IMR-90 (cell line): ENCODE data around the gene ERAP2. TPM values are rescaled to one million over a fixed set of nuclear protein-coding genes. Genes with fewer than 3 reads are reported as not detected.

Experiments used
- ATAC-seq: fragments of 200-7000 bp; cut with Tn5 transposase; 2 replicates; pipeline ENCODE4 v1.9.1; 2020; ENCODE audit warnings: low read depth, mild to moderate bottlenecking, moderate library complexity
- BruUV-seq: library from RNA; stranded (reverse); fragments of 400-500 nt; replicated peaks from 2 replicates; lab custom pipeline; 2021; lab: Mats Ljungman, UMichigan
- CTCF ChIA-PET: fragments of 300-600 bp; formaldehyde crosslinking; extraction: SDS; loops from one replicate; lab custom pipeline; 2021; ENCODE audit warnings: antibody characterized with exemption; lab: Yijun Ruan, JAX
- POLR2A ChIA-PET: fragments of 300-600 bp; sonication (Branson Sonifier 250); formaldehyde crosslinking; loops from one replicate; lab custom pipeline; 2022; ENCODE audit warnings: antibody characterized with exemption; ENCODE audit not compliant: unreplicated experiment; lab: Charles Lee
- DNase-seq: peaks from one replicate; pipeline ENCODE4 v3.0.0; 2013
- H2AFZ ChIP-seq: replicated peaks from 2 replicates; pipeline ENCODE3; 2013; ENCODE audit warnings: low read length, mild to moderate bottlenecking; ENCODE audit not compliant: poor library complexity
- H2AK5ac ChIP-seq: 2 replicates; pipeline ENCODE4 v1.6.1; 2013; ENCODE audit warnings: low read depth, low read length, inconsistent platforms
- H2AK9ac ChIP-seq: replicated peaks from 2 replicates; pipeline ENCODE3; 2013; ENCODE audit warnings: mild to moderate bottlenecking, low read depth, low read length, moderate library complexity; ENCODE audit not compliant: poor library complexity
- H2BK120ac ChIP-seq: 2 replicates; pipeline ENCODE4 v1.6.1; 2013; ENCODE audit warnings: low read depth, low read length, inconsistent platforms
- H2BK15ac ChIP-seq: 3 replicates; pipeline ENCODE4 v1.6.1; 2013; ENCODE audit warnings: low read depth, low read length, inconsistent platforms
- H2BK20ac ChIP-seq: 2 replicates; pipeline ENCODE4 v1.6.1; 2013; ENCODE audit warnings: low read depth, mild to moderate bottlenecking, inconsistent platforms, low read length, moderate library complexity
- H2BK5ac ChIP-seq: 2 replicates; pipeline ENCODE4 v1.6.1; 2013; ENCODE audit warnings: mild to moderate bottlenecking, low read depth, low read length, inconsistent platforms; ENCODE audit not compliant: poor library complexity, severe bottlenecking
- H3K14ac ChIP-seq: replicated peaks from 2 replicates; pipeline ENCODE4 v1.6.1; 2013; ENCODE audit warnings: low read depth, low read length, inconsistent platforms
- H3K18ac ChIP-seq: 2 replicates; pipeline ENCODE4 v1.6.1; 2013; ENCODE audit warnings: low read depth, low read length, control low read depth
- H3K23ac ChIP-seq: 2 replicates; pipeline ENCODE4 v1.6.1; 2013; ENCODE audit warnings: low read depth, low read length, inconsistent platforms
- H3K27ac ChIP-seq: 2 replicates; pipeline ENCODE4 v1.5.1; 2013; ENCODE audit warnings: mild to moderate bottlenecking, control low read depth, low read length; ENCODE audit not compliant: insufficient read depth
- H3K27me3 ChIP-seq: 2 replicates; pipeline ENCODE4 v1.6.1; 2013; ENCODE audit warnings: low read length; ENCODE audit not compliant: control insufficient read depth, insufficient read depth
- H3K36me3 ChIP-seq: 2 replicates; pipeline ENCODE4 v1.6.1; 2013; ENCODE audit warnings: low read length, mixed read lengths; ENCODE audit not compliant: control insufficient read depth, insufficient read depth
- H3K4ac ChIP-seq: 2 replicates; pipeline ENCODE4 v1.6.1; 2013; ENCODE audit warnings: low read depth, low read length, inconsistent platforms
- H3K4me1 ChIP-seq: 2 replicates; pipeline ENCODE4 v1.6.1; 2013; ENCODE audit warnings: low read length, mixed read lengths; ENCODE audit not compliant: control insufficient read depth, insufficient read depth
- H3K4me2 ChIP-seq: 2 replicates; pipeline ENCODE4 v1.6.1; 2013; ENCODE audit warnings: low read depth, mild to moderate bottlenecking, control low read depth, low read length, moderate library complexity
- H3K4me3 ChIP-seq: 2 replicates; pipeline ENCODE4 v1.5.1; 2013; ENCODE audit warnings: low read depth, mild to moderate bottlenecking, control low read depth, low read length, moderate library complexity; ENCODE audit not compliant: insufficient read depth
- H3K56ac ChIP-seq: 2 replicates; pipeline ENCODE4 v1.6.1; 2013; ENCODE audit warnings: low read length, inconsistent platforms; ENCODE audit not compliant: insufficient read depth; ENCODE audit errors: extremely low read depth
- H3K79me1 ChIP-seq, 2 experiments: 2 replicates each; pipeline ENCODE4 v1.6.1; 2013; ENCODE audit warnings: low read length in 2 of 2, inconsistent platforms in 1 of 2, low read depth in 1 of 2
- H3K9ac ChIP-seq: 2 replicates; pipeline ENCODE4 v1.6.1; 2013; ENCODE audit warnings: low read depth, low read length, control low read depth
- H3K9me1 ChIP-seq: 2 replicates; pipeline ENCODE4 v1.6.1; 2013; ENCODE audit warnings: low read length, inconsistent platforms; ENCODE audit not compliant: insufficient read depth
- H3K9me3 ChIP-seq: 2 replicates; pipeline ENCODE4 v1.6.1; 2013; ENCODE audit warnings: low read length; ENCODE audit not compliant: control insufficient read depth, insufficient read depth
- H4K20me1 ChIP-seq: 2 replicates; pipeline ENCODE4 v1.6.1; 2013; ENCODE audit warnings: low read length, inconsistent platforms; ENCODE audit not compliant: insufficient read depth
- H4K5ac ChIP-seq: 2 replicates; pipeline ENCODE4 v1.6.1; 2013; ENCODE audit warnings: mild to moderate bottlenecking, low read depth, low read length, control low read depth
- H4K8ac ChIP-seq, 2 experiments: 2 replicates each; pipeline ENCODE4 v1.6.1; 2013; ENCODE audit warnings: low read depth in 2 of 2, low read length in 2 of 2, control low read depth in 1 of 2, inconsistent platforms in 1 of 2
- H4K91ac ChIP-seq: 2 replicates; pipeline ENCODE4 v1.6.1; 2013; ENCODE audit warnings: low read depth, low read length, inconsistent platforms; ENCODE audit not compliant: insufficient read depth
- BHLHE40 ChIP-seq: fragments of 150-350 bp; IDR thresholded peaks from 2 replicates; pipeline ENCODE4 v1.6.1; 2016; ENCODE audit warnings: mild to moderate bottlenecking, low read depth, low read length
- CEBPB ChIP-seq: IDR thresholded peaks from 2 replicates; pipeline ENCODE4 v1.6.1; 2012; ENCODE audit warnings: low read depth, low read length, improper control_type of control experiment
- CHD1 ChIP-seq: IDR thresholded peaks from 2 replicates; pipeline ENCODE4 v1.6.1; 2012; ENCODE audit warnings: low read depth, low read length, improper control_type of control experiment
- CTCF ChIP-seq: conservative IDR thresholded peaks from 2 replicates; pipeline ENCODE4 v1.5.1; 2012; ENCODE audit warnings: mild to moderate bottlenecking, low read depth, low read length, improper control_type of control experiment
- ELK1 ChIP-seq: fragments of 150-350 bp; IDR thresholded peaks from 2 replicates; pipeline ENCODE4 v1.6.1; 2016; ENCODE audit warnings: low read depth, mild to moderate bottlenecking, low read length, moderate library complexity, borderline replicate concordance
- FOS ChIP-seq: fragments of 150-350 bp; IDR thresholded peaks from 2 replicates; pipeline ENCODE4 v1.6.1; 2016; ENCODE audit warnings: low read depth, low read length
- MAFK ChIP-seq: IDR thresholded peaks from 2 replicates; pipeline ENCODE4 v1.6.1; 2012; ENCODE audit warnings: low read depth, low read length, improper control_type of control experiment
- MAZ ChIP-seq: IDR thresholded peaks from 2 replicates; pipeline ENCODE4 v1.6.1; 2012; ENCODE audit warnings: low read depth, mild to moderate bottlenecking, low read length, improper control_type of control experiment, moderate library complexity, borderline replicate concordance
- MXI1 ChIP-seq: IDR thresholded peaks from 2 replicates; pipeline ENCODE4 v1.6.1; 2012; ENCODE audit warnings: low read depth, mild to moderate bottlenecking, low read length, moderate library complexity, borderline replicate concordance
- NFE2L2 ChIP-seq: fragments of 150-350 bp; IDR thresholded peaks from 2 replicates; pipeline ENCODE4 v1.6.1; 2016; ENCODE audit warnings: low read depth, mild to moderate bottlenecking, low read length
- POLR2A ChIP-seq: IDR thresholded peaks from 2 replicates; pipeline ENCODE4 v1.6.1; 2012; ENCODE audit warnings: mild to moderate bottlenecking, low read depth, low read length
- RAD21 ChIP-seq: IDR thresholded peaks from 2 replicates; pipeline ENCODE4 v1.6.1; 2012; ENCODE audit warnings: low read length, improper control_type of control experiment
- RCOR1 ChIP-seq: IDR thresholded peaks from 2 replicates; pipeline ENCODE4 v1.6.1; 2012; ENCODE audit warnings: mild to moderate bottlenecking, low read length, improper control_type of control experiment; ENCODE audit not compliant: insufficient replicate concordance
- RFX5 ChIP-seq: IDR thresholded peaks from 2 replicates; pipeline ENCODE4 v1.8.0; 2012; ENCODE audit warnings: low read depth, mild to moderate bottlenecking, low read length, moderate library complexity
- SMC3 ChIP-seq: fragments of 150-350 bp; IDR thresholded peaks from 2 replicates; pipeline ENCODE4 v1.6.1; 2016; ENCODE audit warnings: low read depth, mild to moderate bottlenecking, antibody characterized with exemption, low read length, moderate library complexity
- USF2 ChIP-seq: fragments of 150-350 bp; IDR thresholded peaks from 2 replicates; pipeline ENCODE4 v1.6.1; 2017; ENCODE audit warnings: mild to moderate bottlenecking, antibody characterized with exemption, low read length, low read depth
- WGBS, 2 experiments: methylation state at CpG; one replicate each; pipeline versions ENCODE4 v1.1.5 to v1.1.7; 2013; ENCODE audit warnings: missing lambda C conversion rate in 2 of 2; ENCODE audit not compliant: insufficient read length in 1 of 2; ENCODE audit errors: extremely low coverage in 2 of 2; 5-methylcytosine and 5-hydroxymethylcytosine counted together
- dilution Hi-C: fragments of 300-500 bp; cut with HindIII; formaldehyde crosslinking; loops from one replicate; pipeline ENCODE4 v1.14.3; 2018; ENCODE audit warnings: low sequenced_read_pairs; ENCODE audit not compliant: unreplicated experiment
- in situ Hi-C: fragments of 300-500 bp; cut with MboI; formaldehyde crosslinking; loops from 3 replicates; pipeline ENCODE4 v1.14.3; 2019; ENCODE audit warnings: low sequenced_read_pairs, inconsistent platforms, mixed read lengths
- intact Hi-C: fragments of 100-400 bp; cut with micrococcal nuclease; formaldehyde crosslinking; loops from 2 replicates; pipeline ENCODE4 v1.10.0; 2022
- polyA plus RNA-seq, 3 experiments: library from polyadenylated mRNA; depleted of rRNA; stranded (reverse); fragments of >200 nt; gene quantifications; 2 replicates each; pipeline ENCODE4 v1.2.3, GENCODE V29; 2012; ENCODE audit warnings: low replicate concordance in 1 of 3
- total RNA-seq: library from RNA; depleted of rRNA; stranded (reverse); fragments of >200 nt; gene quantifications from 2 replicates; pipeline ENCODE4 v1.2.3, GENCODE V29; 2012

ERAP2 gene
- total and polyA plus RNA-seq, 2 of the 4 experiments (the other 2 are of a cell fraction), result 10.6 to 21.3 TPM

- Histone ChIP-seq H3K4me3 (no peak overlapping the region), H2AK9ac (no peak overlapping the region), H3K36me3 (no peaks in the 10 kb centered on the region), H4K20me1 (no peaks in the 10 kb centered on the region), H2BK120ac (no peak overlapping the region), H3K4me2 (no peak overlapping the region), H4K91ac (no peak overlapping the region), H2BK15ac (no peak overlapping the region), H4K8ac (no peak overlapping the region), H3K4ac (no peak overlapping the region), H3K79me1 (peaks cover 0 to 12% of the 10 kb centered on the region in 2 experiments; a peak in 2 of 4 replicates), H3K56ac (no peak overlapping the region), H2BK20ac (no peak overlapping the region), H4K5ac (no peak overlapping the region), H3K9ac (no peak overlapping the region), H3K27me3 (no peaks in the 10 kb centered on the region), H3K9me1 (no peaks in the 10 kb centered on the region; the same call in 1 of the 2 replicates), H2BK5ac (no peak overlapping the region), H3K27ac (no peak overlapping the region), H3K14ac (no peak overlapping the region), H3K4me1 (no peaks in the 10 kb centered on the region; the same call in 1 of the 2 replicates), H3K23ac (no peak overlapping the region), H3K9me3 (no peaks in the 10 kb centered on the region), H2AK5ac (no peak overlapping the region), H2AFZ (no peak overlapping the region), H3K18ac (no peak overlapping the region)
- 100% methylated on average over 1 of the region's 3 CpGs; no CpG with 5 or more reads in 1 of the 2 experiments for WGBS, 2 experiments
- DNase-seq (no peak), ATAC-seq (no peak)
- in situ Hi-C loops (no loop called here), dilution Hi-C loops (no loop called here), intact Hi-C loops (no loop called here)
- TF ChIP-seq BHLHE40 (no peak), POLR2A (no peak), MAZ (no peak), RCOR1 (no peak), MXI1 (no peak), CTCF (no peak), SMC3 (no peak), ELK1 (no peak), RFX5 (no peak), FOS (no peak), CHD1 (no peak), CEBPB (no peak), NFE2L2 (no peak), USF2 (no peak), MAFK (no peak), RAD21 (no peak)
- ChIA-PET POLR2A (no interaction called here), CTCF (interaction anchor here (0.7 kb wide), 1 partner anchor 234 kb away, joined by 6 read pairs; no protein-coding TSS in a partner anchor)
- BruUV-seq, result no TSS peak
Measured at GRCh38 chr5:96930058-96930457, 53.8 kb downstream of the ERAP2 start.
